PC-3 (cell line): ENCODE data around the gene CELA2B. TPM values are rescaled to one million over a fixed set of nuclear protein-coding genes. Genes with fewer than 3 reads are reported as not detected.

Source experiments
- ATAC-seq: fragments of 200-7000 bp; cut with Tn5 transposase; 2 replicates; pipeline ENCODE4 v1.9.1; 2020; ENCODE audit warnings: mild to moderate bottlenecking, moderate library complexity
- BruUV-seq: library from RNA; stranded (reverse); fragments of 400-500 nt; replicated peaks from 2 replicates; lab custom pipeline; 2021; lab: Mats Ljungman, UMichigan
- CTCF ChIA-PET: fragments of 300-600 bp; sonication (Branson Sonifier 250); formaldehyde crosslinking; loops from one replicate; lab custom pipeline; 2022; ENCODE audit warnings: antibody characterized with exemption; lab: Charles Lee
- POLR2A ChIA-PET: fragments of 300-600 bp; sonication (Branson Sonifier 250); formaldehyde crosslinking; loops from one replicate; lab custom pipeline; 2022; ENCODE audit warnings: antibody characterized with exemption; ENCODE audit not compliant: unreplicated experiment; lab: Charles Lee
- DNase-seq: peaks from one replicate; pipeline ENCODE4 v3.0.0-alpha.2; 2015
- H2AFZ ChIP-seq: fragments of 300-600 bp; sonication (generic); 2 replicates; pipeline ENCODE4 v1.6.0; 2016; ENCODE audit warnings: antibody characterized with exemption, low read length
- H3F3A ChIP-seq: fragments of 300-600 bp; sonication (generic); one replicate; pipeline ENCODE4 v1.6.0; 2017; ENCODE audit warnings: antibody characterized with exemption, low read length, control low read depth, mild to moderate bottlenecking; ENCODE audit not compliant: unreplicated experiment
- H3K27ac ChIP-seq: fragments of 300-600 bp; sonication (generic); 2 replicates; pipeline ENCODE4 v1.5.1; 2016; ENCODE audit warnings: mild to moderate bottlenecking, low read length
- H3K27me3 ChIP-seq: fragments of 300-600 bp; sonication (generic); 2 replicates; pipeline ENCODE4 v1.6.1; 2016; ENCODE audit warnings: low read length, mixed read lengths
- H3K36me3 ChIP-seq: fragments of 300-600 bp; sonication (generic); 2 replicates; pipeline ENCODE4 v1.6.1; 2016; ENCODE audit warnings: low read depth, mixed run types, low read length, mixed read lengths
- H3K4me1 ChIP-seq: fragments of 300-600 bp; sonication (generic); 2 replicates; pipeline ENCODE4 v1.5.1; 2016; ENCODE audit warnings: low read length; ENCODE audit not compliant: insufficient read depth
- H3K4me2 ChIP-seq: fragments of 300-600 bp; sonication (generic); 2 replicates; pipeline ENCODE4 v1.6.0; 2016; ENCODE audit warnings: low read length
- H3K4me3 ChIP-seq: fragments of 300-600 bp; sonication (generic); 2 replicates; pipeline ENCODE4 v1.5.1; 2016; ENCODE audit warnings: mild to moderate bottlenecking, low read length, mixed read lengths
- H3K79me2 ChIP-seq: fragments of 300-600 bp; sonication (generic); 2 replicates; pipeline ENCODE4 v1.6.1; 2017; ENCODE audit warnings: low read length, mixed read lengths
- H3K9ac ChIP-seq: fragments of 300-600 bp; sonication (generic); 2 replicates; pipeline ENCODE4 v1.6.0; 2016; ENCODE audit warnings: mild to moderate bottlenecking, low read length
- H3K9me2 ChIP-seq: fragments of 300-600 bp; sonication (generic); replicated peaks from 2 replicates; pipeline ENCODE4 v1.6.1; 2016; ENCODE audit warnings: mixed run types, low read length, mixed read lengths
- H3K9me3 ChIP-seq: fragments of 300-600 bp; sonication (generic); 2 replicates; pipeline ENCODE4 v1.6.1; 2016; ENCODE audit warnings: low read length, mixed read lengths
- H4K20me1 ChIP-seq: fragments of 300-600 bp; sonication (generic); 2 replicates; pipeline ENCODE4 v1.6.1; 2016; ENCODE audit warnings: low read length, mixed read lengths
- EZH2 ChIP-seq: fragments of 300-600 bp; sonication (generic); IDR thresholded peaks from one replicate; pipeline ENCODE4 v1.6.1; 2017; ENCODE audit warnings: antibody characterized with exemption, mild to moderate bottlenecking, low read length; ENCODE audit not compliant: unreplicated experiment
- EZH2phosphoT487 ChIP-seq: fragments of 300-600 bp; sonication (generic); IDR thresholded peaks from 2 replicates; pipeline ENCODE4 v1.6.1; 2018; ENCODE audit warnings: mild to moderate bottlenecking, antibody characterized with exemption, low read length, borderline replicate concordance
- intact Hi-C: fragments of 100-400 bp; cut with micrococcal nuclease; formaldehyde crosslinking; loops from 2 replicates; pipeline ENCODE4 v1.9.0; 2023
- total RNA-seq: library from RNA; depleted of rRNA; stranded (reverse); fragments of >200 nt; gene quantifications from 2 replicates; pipeline ENCODE4 v1.2.3, GENCODE V29; 2014
- TF ChIP-seq, protein P1 (sequence below): fragments of 300-600 bp; sonication (generic); conservative IDR thresholded peaks from 2 replicates; pipeline ENCODE4 v1.5.1; 2017; ENCODE audit warnings: antibody characterized with exemption, low read depth, mild to moderate bottlenecking, low read length

Gene CELA2B
- total RNA-seq, 1 experiment from 2014 or later: not detected

DNA sequence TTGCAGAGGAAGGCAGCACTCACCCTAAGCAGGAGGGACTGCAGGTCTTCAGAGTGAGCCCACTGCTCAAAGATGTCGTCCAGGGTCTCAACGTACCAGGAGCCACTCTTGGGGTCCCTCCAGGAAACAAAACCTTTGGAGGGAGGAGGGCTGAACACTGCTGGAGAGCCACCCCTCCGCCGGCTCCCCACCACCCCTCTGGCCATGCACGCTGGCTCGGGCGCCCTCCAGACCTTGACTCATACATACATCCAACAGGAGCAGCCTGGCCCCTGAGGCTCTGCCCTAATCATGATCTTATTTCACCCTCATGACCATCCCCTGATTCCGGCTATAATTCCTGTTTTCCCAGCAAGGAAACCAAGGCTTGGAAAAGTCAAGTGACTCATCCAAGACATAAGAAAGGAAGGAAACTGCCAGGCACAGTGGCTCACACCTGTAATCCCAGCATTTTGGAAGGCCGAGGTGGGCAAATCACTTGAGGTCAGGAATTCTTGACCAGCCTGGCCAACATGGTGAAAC is 18.0 kb downstream of the CELA2B start:
- TF ChIP-seq EZH2phosphoT487 (no peak), EZH2 (no peak)
- TF ChIP-seq, protein P1, sequence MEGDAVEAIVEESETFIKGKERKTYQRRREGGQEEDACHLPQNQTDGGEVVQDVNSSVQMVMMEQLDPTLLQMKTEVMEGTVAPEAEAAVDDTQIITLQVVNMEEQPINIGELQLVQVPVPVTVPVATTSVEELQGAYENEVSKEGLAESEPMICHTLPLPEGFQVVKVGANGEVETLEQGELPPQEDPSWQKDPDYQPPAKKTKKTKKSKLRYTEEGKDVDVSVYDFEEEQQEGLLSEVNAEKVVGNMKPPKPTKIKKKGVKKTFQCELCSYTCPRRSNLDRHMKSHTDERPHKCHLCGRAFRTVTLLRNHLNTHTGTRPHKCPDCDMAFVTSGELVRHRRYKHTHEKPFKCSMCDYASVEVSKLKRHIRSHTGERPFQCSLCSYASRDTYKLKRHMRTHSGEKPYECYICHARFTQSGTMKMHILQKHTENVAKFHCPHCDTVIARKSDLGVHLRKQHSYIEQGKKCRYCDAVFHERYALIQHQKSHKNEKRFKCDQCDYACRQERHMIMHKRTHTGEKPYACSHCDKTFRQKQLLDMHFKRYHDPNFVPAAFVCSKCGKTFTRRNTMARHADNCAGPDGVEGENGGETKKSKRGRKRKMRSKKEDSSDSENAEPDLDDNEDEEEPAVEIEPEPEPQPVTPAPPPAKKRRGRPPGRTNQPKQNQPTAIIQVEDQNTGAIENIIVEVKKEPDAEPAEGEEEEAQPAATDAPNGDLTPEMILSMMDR: no peak
- no peak for DNase-seq
- H3K4me2 ChIP-seq: no peak overlapping the region
- H3K27me3 ChIP-seq: no peaks in the 10 kb centered on the region
- no peaks in the 10 kb centered on the region for H3K36me3 ChIP-seq
- CTCF ChIA-PET: no interaction called here
- POLR2A ChIA-PET: no interaction called here
- H3K4me1 ChIP-seq: no peaks in the 10 kb centered on the region
- intact Hi-C loops: no loop called here
- no peak overlapping the region for H2AFZ ChIP-seq
- H3K9ac ChIP-seq: no peak overlapping the region
- H3K4me3 ChIP-seq: no peak overlapping the region
- no peaks in the 10 kb centered on the region for H3K9me3 ChIP-seq
- BruUV-seq: no TSS peak
- H3K79me2 ChIP-seq: no peaks in the 10 kb centered on the region
- H3F3A ChIP-seq: no peaks in the 10 kb centered on the region
- no peaks in the 10 kb centered on the region for H3K9me2 ChIP-seq
- no peak overlapping the region for H3K27ac ChIP-seq
- H4K20me1 ChIP-seq: no peaks in the 10 kb centered on the region
- no peak for ATAC-seq

DNA sequence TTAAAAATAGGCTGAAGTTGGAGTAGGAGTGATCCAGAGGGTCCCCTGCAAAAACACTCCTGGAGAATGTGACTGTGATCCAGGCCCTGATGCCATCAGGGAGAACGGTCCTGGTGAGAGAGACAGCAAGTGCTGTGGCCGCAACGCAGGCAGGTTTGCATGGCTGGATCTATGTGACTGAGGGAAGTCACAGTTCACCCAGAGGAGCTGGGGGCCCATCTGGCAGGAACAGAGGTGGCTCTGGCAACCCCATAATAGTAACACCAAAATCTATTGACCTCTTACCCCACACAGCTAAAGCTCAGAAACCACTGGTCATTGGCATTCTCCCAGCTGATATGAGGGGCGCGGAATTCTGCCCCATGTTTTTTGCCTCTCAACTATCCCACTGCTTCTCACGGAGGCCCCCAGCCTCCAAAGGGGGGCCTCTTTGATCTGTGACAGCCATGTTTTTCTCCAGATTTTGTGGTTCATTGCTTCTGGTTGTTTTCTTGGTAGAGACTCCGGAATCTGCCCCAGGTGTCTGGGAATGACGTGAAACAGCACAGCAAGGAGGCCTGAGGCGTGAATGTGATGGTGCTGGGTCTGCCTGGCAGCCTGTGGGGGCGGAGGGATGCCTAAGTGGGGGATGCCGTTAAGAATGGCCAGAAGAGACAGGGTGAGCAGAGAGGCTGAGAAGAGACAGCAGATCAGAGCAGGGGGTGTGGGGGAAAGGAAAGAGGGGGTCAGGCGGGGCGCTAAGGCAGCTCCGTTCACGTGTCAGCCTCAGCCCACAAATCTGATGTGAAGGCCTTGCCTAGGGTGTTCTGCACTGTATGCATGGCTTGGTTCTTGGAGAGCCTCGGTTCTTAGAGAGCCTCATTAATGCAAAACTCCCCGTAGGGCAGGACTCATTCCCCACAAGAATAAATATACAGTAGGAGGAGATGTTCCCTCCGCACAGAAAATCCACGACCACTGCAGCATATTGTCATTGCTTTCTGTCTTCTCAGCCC is 24.6 kb downstream of the CELA2B start:
- Histone ChIP-seq H3F3A (no peaks in the 10 kb centered on the region), H3K4me1 (no peaks in the 10 kb centered on the region), H3K9me3 (no peaks in the 10 kb centered on the region), H2AFZ (no peak overlapping the region), H3K27ac (no peak overlapping the region), H3K9ac (no peak overlapping the region), H4K20me1 (no peaks in the 10 kb centered on the region), H3K79me2 (no peaks in the 10 kb centered on the region), H3K36me3 (no peaks in the 10 kb centered on the region), H3K9me2 (no peaks in the 10 kb centered on the region), H3K27me3 (no peaks in the 10 kb centered on the region), H3K4me2 (no peak overlapping the region), H3K4me3 (no peak overlapping the region)
- ChIA-PET CTCF (no interaction called here), POLR2A (no interaction called here)
- no peak for ATAC-seq
- TF ChIP-seq EZH2 (no peak), EZH2phosphoT487 (no peak)
- TF ChIP-seq, protein P1: no peak
- intact Hi-C loops: loop anchor here (1.0 to 5.0 kb wide), 4 partner anchors 24 to 176 kb away; partner anchors contain the start of gene CASP9
- BruUV-seq: no TSS peak
- DNase-seq: no peak
